Keratinocyte (primary cell): ENCODE data around the gene DNAJB6. TPM values are rescaled to one million over a fixed set of nuclear protein-coding genes. Genes with fewer than 3 reads are reported as not detected.

Source experiments
- DNase-seq: peaks from one replicate; pipeline ENCODE4 v3.0.0-alpha.2; 2011; ENCODE audit warnings: low read depth, missing footprints, low spot score
- FAIRE-seq: peaks from 2 replicates; lab custom pipeline; 2011; peaks lifted over from hg19 to GRCh38; lab: Jason Lieb, UNC
- H2AFZ ChIP-seq: 2 replicates; pipeline ENCODE4 v1.6.0; 2012; ENCODE audit warnings: low read length, control low read depth, inconsistent platforms; ENCODE audit not compliant: control insufficient read depth
- H3K27ac ChIP-seq: 2 replicates; pipeline ENCODE4 v1.5.1; 2011; ENCODE audit warnings: low read length; ENCODE audit not compliant: control insufficient read depth, insufficient read depth
- H3K27me3 ChIP-seq: 3 replicates; pipeline ENCODE4 v1.6.0; 2011; ENCODE audit warnings: low read length; ENCODE audit not compliant: control insufficient read depth, insufficient read depth; ENCODE audit errors: extremely low read depth
- H3K36me3 ChIP-seq, 2 experiments: 2 replicates in 1 of 2; 3 replicates in 1 of 2; pipeline ENCODE4 v1.5.1; 2011; ENCODE audit warnings: low read length in 2 of 2, mild to moderate bottlenecking in 1 of 2; ENCODE audit not compliant: control insufficient read depth in 2 of 2, insufficient read depth in 2 of 2; ENCODE audit errors: extremely low read depth in 1 of 2
- H3K4me1 ChIP-seq: 3 replicates; pipeline ENCODE4 v1.5.1; 2011; ENCODE audit warnings: low read length; ENCODE audit not compliant: control insufficient read depth, insufficient read depth; ENCODE audit errors: extremely low read depth
- H3K4me2 ChIP-seq: 3 replicates; pipeline ENCODE4 v1.6.0; 2011; ENCODE audit warnings: low read depth, low read length; ENCODE audit not compliant: control insufficient read depth, insufficient read depth; ENCODE audit errors: extremely low read depth
- H3K4me3 ChIP-seq, 3 experiments: fragments of 200-600 bp in 1 of 3; sonication (generic) in 1 of 3; 2 replicates in 2 of 3; 3 replicates in 1 of 3; pipeline ENCODE4 v1.5.1; 2011 to 2016; ENCODE audit warnings: low read length in 3 of 3, mild to moderate bottlenecking in 3 of 3, control low read depth in 2 of 3, inconsistent platforms in 1 of 3, low read depth in 1 of 3, mixed read lengths in 1 of 3, mixed run types in 1 of 3, moderate library complexity in 1 of 3; ENCODE audit not compliant: control insufficient read depth in 2 of 3, insufficient read depth in 2 of 3; ENCODE audit errors: extremely low read depth in 1 of 3
- H3K79me2 ChIP-seq: 2 replicates; pipeline ENCODE4 v1.6.0; 2012; ENCODE audit warnings: low read length; ENCODE audit not compliant: control insufficient read depth, insufficient read depth
- H3K9ac ChIP-seq: 3 replicates; pipeline ENCODE4 v1.6.0; 2011; ENCODE audit warnings: low read length; ENCODE audit not compliant: control insufficient read depth, insufficient read depth; ENCODE audit errors: extremely low read depth
- H3K9me1 ChIP-seq: 3 replicates; pipeline ENCODE4 v1.6.0; 2011; ENCODE audit warnings: low read length; ENCODE audit not compliant: control insufficient read depth, insufficient read depth; ENCODE audit errors: extremely low read depth
- H3K9me3 ChIP-seq: 2 replicates; pipeline ENCODE4 v1.5.1; 2012; ENCODE audit warnings: low read depth, low read length; ENCODE audit not compliant: control insufficient read depth
- H4K20me1 ChIP-seq: 3 replicates; pipeline ENCODE4 v1.6.0; 2011; ENCODE audit warnings: low read length; ENCODE audit not compliant: control insufficient read depth, insufficient read depth; ENCODE audit errors: extremely low read depth
- EZH2 ChIP-seq: IDR thresholded peaks from one replicate; pipeline ENCODE4 v1.6.1; 2012; ENCODE audit warnings: inconsistent platforms, mild to moderate bottlenecking, low read length, moderate library complexity
- dilution Hi-C: fragments of 300-500 bp; cut with MboI; formaldehyde crosslinking; loops from one replicate; pipeline ENCODE4 v1.7.0; 2020; ENCODE audit warnings: low sequenced_read_pairs; ENCODE audit not compliant: extremely low pct_ligation_motif_present
- polyA plus RNA-seq, 5 experiments: library from polyadenylated mRNA; depleted of rRNA in 3 of 5; stranded (reverse) in 3 of 5; stranded (forward) in 1 of 5; unstranded in 1 of 5; fragments of >200 nt; gene quantifications; 1 replicate in 1 of 5; 2 replicates in 3 of 5; 3 replicates in 1 of 5; pipeline versions ENCODE4 v1.2.1 to v1.2.3, GENCODE V29; 2011 to 2012; ENCODE audit warnings: missing spikeins in 2 of 5, low read depth in 1 of 5, low replicate concordance in 1 of 5
- TF ChIP-seq, protein P1 (sequence below), 3 experiments: IDR thresholded peaks in 1 of 3; conservative IDR thresholded peaks in 1 of 3; optimal IDR thresholded peaks in 1 of 3; 2 replicates in 2 of 3; 3 replicates in 1 of 3; pipeline versions ENCODE3 to v1.5.1; 2011; ENCODE audit warnings: low read length in 3 of 3, mild to moderate bottlenecking in 3 of 3, moderate library complexity in 2 of 3, control low read depth in 1 of 3, inconsistent platforms in 1 of 3; ENCODE audit not compliant: insufficient read depth in 2 of 3; ENCODE audit errors: extremely low read depth in 1 of 3

DNAJB6 gene
- polyA plus RNA-seq, 1 donor (not counting 4 experiments of a cell fraction or from before 2014, with no cell fraction given), result 152 TPM

DNA sequence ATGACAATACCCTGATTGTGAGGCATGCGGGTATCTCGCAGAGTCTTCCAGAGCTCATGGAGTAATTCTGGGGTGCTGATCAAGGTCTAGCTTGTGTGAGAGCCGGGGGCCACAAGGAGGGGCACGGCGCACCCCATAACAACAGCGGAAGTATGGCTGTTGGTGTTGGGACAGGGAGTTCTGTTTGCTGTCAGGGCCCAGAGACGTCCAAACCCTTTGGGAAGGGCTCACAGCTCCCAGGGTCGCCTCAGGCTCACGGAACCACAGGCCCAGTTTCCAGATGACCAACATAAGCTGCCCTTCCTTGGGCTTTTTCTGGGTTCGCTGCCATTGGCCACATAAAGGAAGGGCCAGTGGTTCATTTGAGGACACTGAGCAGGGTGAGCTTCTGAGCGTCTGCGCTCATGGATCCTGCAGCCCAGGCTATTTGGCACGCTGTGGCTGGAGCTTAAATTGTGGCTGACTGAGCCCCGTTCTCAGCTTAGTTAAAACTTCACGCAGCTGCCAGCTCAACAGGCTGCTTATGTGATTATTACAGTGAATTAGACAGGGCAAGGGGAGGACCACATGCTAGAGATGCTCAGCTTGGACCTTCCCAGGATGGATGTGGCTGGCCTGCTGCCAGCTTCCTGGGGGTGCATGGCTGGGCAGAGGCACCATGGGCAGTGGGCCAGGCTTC lies 92.3 kb downstream of the DNAJB6 start:
- Histone ChIP-seq H3K4me3 (no peak overlapping the region), H3K9ac (no peak overlapping the region), H3K9me3 (no peaks in the 10 kb centered on the region), H3K4me1 (peaks cover 6% of the 10 kb centered on the region), H3K27ac (no peak overlapping the region), H4K20me1 (no peaks in the 10 kb centered on the region), H3K36me3 (no peaks in the 10 kb centered on the region), H3K4me2 (no peak overlapping the region), H3K27me3 (no peaks in the 10 kb centered on the region), H3K9me1 (no peaks in the 10 kb centered on the region), H3K79me2 (no peaks in the 10 kb centered on the region), H2AFZ (no peak overlapping the region)
- DNase-seq, result no peak
- dilution Hi-C loops, result no loop called here
- no peak for FAIRE-seq
- no peak for TF ChIP-seq EZH2
- TF ChIP-seq, protein P1, sequence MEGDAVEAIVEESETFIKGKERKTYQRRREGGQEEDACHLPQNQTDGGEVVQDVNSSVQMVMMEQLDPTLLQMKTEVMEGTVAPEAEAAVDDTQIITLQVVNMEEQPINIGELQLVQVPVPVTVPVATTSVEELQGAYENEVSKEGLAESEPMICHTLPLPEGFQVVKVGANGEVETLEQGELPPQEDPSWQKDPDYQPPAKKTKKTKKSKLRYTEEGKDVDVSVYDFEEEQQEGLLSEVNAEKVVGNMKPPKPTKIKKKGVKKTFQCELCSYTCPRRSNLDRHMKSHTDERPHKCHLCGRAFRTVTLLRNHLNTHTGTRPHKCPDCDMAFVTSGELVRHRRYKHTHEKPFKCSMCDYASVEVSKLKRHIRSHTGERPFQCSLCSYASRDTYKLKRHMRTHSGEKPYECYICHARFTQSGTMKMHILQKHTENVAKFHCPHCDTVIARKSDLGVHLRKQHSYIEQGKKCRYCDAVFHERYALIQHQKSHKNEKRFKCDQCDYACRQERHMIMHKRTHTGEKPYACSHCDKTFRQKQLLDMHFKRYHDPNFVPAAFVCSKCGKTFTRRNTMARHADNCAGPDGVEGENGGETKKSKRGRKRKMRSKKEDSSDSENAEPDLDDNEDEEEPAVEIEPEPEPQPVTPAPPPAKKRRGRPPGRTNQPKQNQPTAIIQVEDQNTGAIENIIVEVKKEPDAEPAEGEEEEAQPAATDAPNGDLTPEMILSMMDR (optimal IDR thresholded peaks at IDR 0.05 in 1 of 3, IDR thresholded peaks at IDR 0.05 in 1 of 3, conservative IDR thresholded peaks at IDR 0.05 in 1 of 3; ENCODE audit: extremely low read depth in 1 of 3, insufficient read depth in 2 of 3, low read length in 3 of 3), result no peak

GRCh38 chr7:157429680-157430224 lies 92.9 kb downstream of the DNAJB6 start:
- FAIRE-seq, result no peak
- H3K9me1 ChIP-seq, result no peaks in the 10 kb centered on the region
- no peak overlapping the region for H3K4me2 ChIP-seq
- no peak overlapping the region for H2AFZ ChIP-seq
- no peaks in the 10 kb centered on the region for H3K79me2 ChIP-seq
- no peaks in the 10 kb centered on the region for H3K9me3 ChIP-seq
- no peak for DNase-seq
- H3K4me3 ChIP-seq, result no peak overlapping the region
- TF ChIP-seq EZH2, result no peak
- TF ChIP-seq, protein P1 (optimal IDR thresholded peaks at IDR 0.05 in 1 of 3, IDR thresholded peaks at IDR 0.05 in 1 of 3, conservative IDR thresholded peaks at IDR 0.05 in 1 of 3; ENCODE audit: extremely low read depth in 1 of 3, insufficient read depth in 2 of 3, low read length in 3 of 3), result no peak
- H3K27ac ChIP-seq, result no peak overlapping the region
- H3K27me3 ChIP-seq, result no peaks in the 10 kb centered on the region
- H4K20me1 ChIP-seq, result no peaks in the 10 kb centered on the region
- H3K9ac ChIP-seq, result no peak overlapping the region
- no peaks in the 10 kb centered on the region for H3K36me3 ChIP-seq
- dilution Hi-C loops, result no loop called here
- peaks cover 6% of the 10 kb centered on the region for H3K4me1 ChIP-seq
